Cardiac atrium fibroblast (primary cell): ENCODE measurements around the gene TMC6. TPM values are rescaled to one million over a fixed set of nuclear protein-coding genes. Genes with fewer than 3 reads are reported as not detected.

ENCODE experiments used
- total RNA-seq: library from RNA; depleted of rRNA; stranded (reverse); fragments of >200 nt; gene quantifications from 2 replicates; pipeline ENCODE4 v1.2.3, GENCODE V29; 2015

TMC6 gene, protein sequence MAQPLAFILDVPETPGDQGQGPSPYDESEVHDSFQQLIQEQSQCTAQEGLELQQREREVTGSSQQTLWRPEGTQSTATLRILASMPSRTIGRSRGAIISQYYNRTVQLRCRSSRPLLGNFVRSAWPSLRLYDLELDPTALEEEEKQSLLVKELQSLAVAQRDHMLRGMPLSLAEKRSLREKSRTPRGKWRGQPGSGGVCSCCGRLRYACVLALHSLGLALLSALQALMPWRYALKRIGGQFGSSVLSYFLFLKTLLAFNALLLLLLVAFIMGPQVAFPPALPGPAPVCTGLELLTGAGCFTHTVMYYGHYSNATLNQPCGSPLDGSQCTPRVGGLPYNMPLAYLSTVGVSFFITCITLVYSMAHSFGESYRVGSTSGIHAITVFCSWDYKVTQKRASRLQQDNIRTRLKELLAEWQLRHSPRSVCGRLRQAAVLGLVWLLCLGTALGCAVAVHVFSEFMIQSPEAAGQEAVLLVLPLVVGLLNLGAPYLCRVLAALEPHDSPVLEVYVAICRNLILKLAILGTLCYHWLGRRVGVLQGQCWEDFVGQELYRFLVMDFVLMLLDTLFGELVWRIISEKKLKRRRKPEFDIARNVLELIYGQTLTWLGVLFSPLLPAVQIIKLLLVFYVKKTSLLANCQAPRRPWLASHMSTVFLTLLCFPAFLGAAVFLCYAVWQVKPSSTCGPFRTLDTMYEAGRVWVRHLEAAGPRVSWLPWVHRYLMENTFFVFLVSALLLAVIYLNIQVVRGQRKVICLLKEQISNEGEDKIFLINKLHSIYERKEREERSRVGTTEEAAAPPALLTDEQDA
- 12.2 and 43.7 TPM in 2 replicates for total RNA-seq

DNA sequence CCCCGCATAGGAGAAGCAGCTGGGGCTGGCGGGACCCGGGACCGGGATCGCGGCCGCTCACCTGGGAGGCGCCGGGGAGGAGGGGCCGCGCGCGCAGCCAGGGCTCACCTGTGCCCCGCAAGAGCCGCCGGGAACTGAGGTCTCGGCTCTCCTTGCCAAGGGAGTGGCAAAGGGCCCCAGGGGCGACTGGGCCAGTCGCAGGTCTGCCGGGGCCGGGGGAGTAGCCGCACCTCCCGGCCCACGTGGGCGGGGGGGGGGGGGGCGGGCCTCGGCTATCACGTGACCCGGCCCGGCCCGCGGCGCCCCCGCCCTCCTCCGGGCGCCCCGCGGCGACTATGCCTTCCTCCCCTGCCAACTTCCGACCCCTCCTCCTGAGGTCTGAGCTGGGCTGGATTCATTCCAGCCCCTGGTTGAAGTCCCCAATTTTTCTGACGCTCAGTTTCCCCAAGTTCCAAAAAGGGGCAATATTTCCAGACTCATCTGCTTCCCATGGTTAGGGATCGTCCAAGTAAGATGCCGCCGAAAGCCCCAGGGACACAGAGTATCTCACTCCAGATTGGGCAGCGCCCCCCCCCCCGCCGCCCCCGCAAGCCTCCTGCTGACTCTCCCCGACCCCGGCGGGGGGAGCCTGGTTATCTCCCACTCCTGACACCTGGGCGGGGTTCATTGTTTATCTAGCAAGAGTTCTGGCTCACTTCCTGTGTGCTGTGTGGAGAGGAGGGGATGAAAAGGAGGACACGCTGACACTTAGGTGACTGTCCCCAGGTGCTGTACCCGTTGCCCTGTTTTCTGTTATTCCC is at the start of gene TMC6:
TMC6 (minus strand) TSS at position 205 of the 800 bp plus-strand sequence. CDS start 1,923 bp downstream, outside the sequence.

DNA sequence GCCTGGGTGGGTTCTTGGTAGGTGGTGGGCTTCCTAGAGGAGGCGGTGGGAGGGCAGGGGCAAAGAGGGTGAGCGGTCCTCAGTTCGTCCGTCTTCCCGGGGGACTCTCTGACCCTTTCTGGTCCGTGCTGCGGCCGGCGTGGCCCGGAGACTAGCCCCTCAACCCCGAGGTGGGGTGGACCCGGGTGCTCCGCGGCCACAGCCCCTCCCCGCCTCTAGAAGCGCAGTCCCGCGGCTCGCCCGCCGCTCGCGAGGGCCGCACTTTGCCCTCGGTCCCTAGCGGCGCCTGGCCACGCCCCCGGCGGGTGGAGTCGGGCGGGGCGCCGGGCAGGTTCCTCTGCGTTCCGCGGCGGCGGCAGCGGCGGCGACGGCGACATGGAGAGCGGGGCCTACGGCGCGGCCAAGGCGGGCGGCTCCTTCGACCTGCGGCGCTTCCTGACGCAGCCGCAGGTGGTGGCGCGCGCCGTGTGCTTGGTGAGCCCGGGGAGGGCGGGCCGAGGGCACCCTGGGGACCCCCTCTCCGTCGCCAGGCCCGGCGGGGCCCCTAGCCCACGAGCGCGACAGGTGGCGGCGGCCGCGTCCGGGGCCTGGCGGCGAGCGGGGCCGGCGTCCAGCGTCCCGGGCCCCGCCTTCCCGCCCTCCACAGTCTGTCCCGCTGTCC is 39.8 kb upstream of the TMC6 start, which contains the start of gene SYNGR2:
SYNGR2 (plus strand) TSS at position 340 of the 661 bp plus-strand sequence; CDS start at position 376, 36 bp downstream.

DNA sequence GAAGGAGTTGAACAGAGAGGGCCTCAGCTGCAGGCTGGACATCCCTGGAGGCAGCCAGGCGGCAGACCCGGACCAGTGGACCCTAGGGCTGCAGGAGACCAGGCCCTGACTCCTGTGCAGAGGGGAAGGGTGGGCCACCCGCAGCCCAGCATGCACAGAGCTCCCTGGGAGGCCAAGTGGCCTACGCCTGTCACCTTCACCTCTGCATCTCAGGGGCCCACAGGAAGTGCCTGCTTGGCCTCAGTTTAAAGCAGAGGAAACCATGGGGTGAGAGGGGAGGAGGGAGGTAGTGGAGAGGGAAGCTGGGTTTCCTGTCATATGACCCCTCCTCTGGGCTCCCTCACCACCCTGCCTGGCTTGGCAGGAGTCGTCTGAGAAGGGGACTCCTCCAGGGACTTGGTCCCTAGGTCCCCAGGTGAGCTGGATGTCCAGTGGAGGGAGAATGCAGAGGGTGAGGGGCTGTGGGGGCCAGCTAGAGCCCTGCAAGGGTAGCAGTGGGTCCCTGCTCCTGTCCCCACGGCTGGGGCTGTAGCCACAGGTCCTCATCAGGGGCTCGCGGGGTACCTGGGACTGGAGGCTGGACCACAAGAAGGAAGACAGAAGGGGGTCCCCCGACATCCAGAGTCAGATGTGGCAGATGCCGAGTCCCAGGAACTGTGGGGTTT is 2.0 kb upstream of the TMC6 start, which contains the start of gene TMC8:
TMC8 (plus strand) TSS at position 335 of the 665 bp plus-strand sequence. CDS start 818 bp downstream, outside the sequence.

Other genes with a start within 250 kb of the TMC6 start
- 2.3 and 2.7 TPM in 2 replicates for gene TNRC6C, start 170.1 kb downstream of the TMC6 start, total RNA-seq
- gene TMC8, start 2.0 kb upstream of the TMC6 start, total RNA-seq = not detected in 2 replicates
- gene C17orf99, start 17.6 kb upstream of the TMC6 start, total RNA-seq = not detected in 2 replicates
- 7.8 and 21.1 TPM in 2 replicates for gene SYNGR2, start 39.8 kb upstream of the TMC6 start, total RNA-seq
- gene TK1, start 58.3 kb upstream of the TMC6 start, total RNA-seq = 46.7 and 50.5 TPM in 2 replicates
- gene AFMID, start 58.6 kb upstream of the TMC6 start, total RNA-seq = 59.2 and 80.5 TPM in 2 replicates
- 17.9 and 21.9 TPM in 2 replicates for gene BIRC5, start 85.5 kb upstream of the TMC6 start, total RNA-seq
- not detected in 2 replicates for gene TMEM235, start 102.9 kb upstream of the TMC6 start, total RNA-seq
- gene SOCS3, start 231.3 kb upstream of the TMC6 start, total RNA-seq = 94.0 and 123 TPM in 2 replicates
- 25.3 and 35.2 TPM in 2 replicates for gene PGS1, start 249.9 kb upstream of the TMC6 start, total RNA-seq